Measurements from ENCODE around the gene ADGRD1. TPM values are rescaled to one million over a fixed set of nuclear protein-coding genes. Genes with fewer than 3 reads are reported as not detected.
"Not testable (repeated sequence)": the region's sequence is repeated elsewhere in the genome, so short reads cannot be mapped to it uniquely, and the experiment has no call there.

ADGRD1 gene
- total RNA-seq, 1 experiment from 2014 or later: not detected

- no peak for DNase-seq (ENCODE audit: low read depth)
Measured at GRCh38 chr12:131055596-131056233, 102.0 kb downstream of the ADGRD1 start.

GRCh38 chr12:131056626-131057025 lies 102.9 kb downstream of the ADGRD1 start:
- no peak for DNase-seq (ENCODE audit: low read depth)

GRCh38 chr12:131057211-131057721 lies 103.6 kb downstream of the ADGRD1 start:
- DNase-seq (ENCODE audit: low read depth): no peak

- DNase-seq (ENCODE audit: low read depth): no peak
Measured at GRCh38 chr12:131057722-131058515, 104.2 kb downstream of the ADGRD1 start.

GRCh38 chr12:131058700-131059099 lies 105.0 kb downstream of the ADGRD1 start:
- no peak for DNase-seq (ENCODE audit: low read depth)

- no peak for DNase-seq (ENCODE audit: low read depth)
Measured at GRCh38 chr12:131060011-131060703, 106.5 kb downstream of the ADGRD1 start.

- no peak for DNase-seq (ENCODE audit: low read depth)
Measured at GRCh38 chr12:131061041-131061806, 107.5 kb downstream of the ADGRD1 start.

GRCh38 chr12:131063413-131063812 lies 109.7 kb downstream of the ADGRD1 start:
- no peak for DNase-seq (ENCODE audit: low read depth)

- DNase-seq (ENCODE audit: low read depth): no peak
Measured at GRCh38 chr12:131063960-131064359, 110.3 kb downstream of the ADGRD1 start.

GRCh38 chr12:131065279-131065678 lies 111.6 kb downstream of the ADGRD1 start:
- DNase-seq (ENCODE audit: low read depth): no peak

- DNase-seq (ENCODE audit: low read depth): no peak
Measured at GRCh38 chr12:131065801-131066200, 112.1 kb downstream of the ADGRD1 start.

GRCh38 chr12:131066207-131066885 lies 112.6 kb downstream of the ADGRD1 start:
- no peak for DNase-seq (ENCODE audit: low read depth)

GRCh38 chr12:131066886-131067490 lies 113.3 kb downstream of the ADGRD1 start:
- no peak for DNase-seq (ENCODE audit: low read depth)

- no peak for DNase-seq (ENCODE audit: low read depth)
Measured at GRCh38 chr12:131067981-131068851, 114.5 kb downstream of the ADGRD1 start.

GRCh38 chr12:131068926-131069720 lies 115.4 kb downstream of the ADGRD1 start:
- DNase-seq (ENCODE audit: low read depth): not testable (repeated sequence)

GRCh38 chr12:131070136-131070535 lies 116.4 kb downstream of the ADGRD1 start:
- DNase-seq (ENCODE audit: low read depth): not testable (repeated sequence)

- DNase-seq (ENCODE audit: low read depth): not testable (repeated sequence)
Measured at GRCh38 chr12:131070668-131071067, 117.0 kb downstream of the ADGRD1 start.

GRCh38 chr12:131071234-131071820 lies 117.6 kb downstream of the ADGRD1 start:
- not testable (repeated sequence) for DNase-seq (ENCODE audit: low read depth)

Data from LHCN-M2 (cell line).